Neural cell (in vitro differentiated cells): ENCODE measurements around the gene MGAT4A.

Source experiments
- CTCF ChIP-seq: fragments of 450-650 bp; IDR thresholded peaks from 2 replicates; pipeline ENCODE4 v1.5.1; 2014; ENCODE audit warnings: antibody characterized with exemption, mild to moderate bottlenecking, moderate library complexity; ENCODE audit not compliant: poor library complexity, severe bottlenecking
- EZH2 ChIP-seq: fragments of 200-600, 300-800 bp; shearing (Covaris generic), sonication (generic); IDR thresholded peaks from 2 replicates; pipeline ENCODE4 v1.6.1; 2014; ENCODE audit warnings: antibody characterized with exemption, low read length, borderline replicate concordance, mild to moderate bottlenecking; ENCODE audit not compliant: insufficient read depth, poor library complexity, severe bottlenecking
- POLR2AphosphoS5 ChIP-seq: IDR thresholded peaks from 2 replicates; pipeline ENCODE4 v1.6.1; 2012
- TAF1 ChIP-seq: IDR thresholded peaks from 2 replicates; pipeline ENCODE4 v1.6.1; 2012; ENCODE audit warnings: low read depth

- TF ChIP-seq CTCF, result no peak
- TF ChIP-seq TAF1, result no peak
- TF ChIP-seq EZH2, result no peak
- TF ChIP-seq POLR2AphosphoS5, result no peak
These were observed 29.1 kb upstream of the MGAT4A start for GRCh38 chr2:98759827-98760625.
